Pulmonary artery endothelial cell (primary cell): ENCODE results near the gene TFPI2. TPM values are rescaled to one million over a fixed set of nuclear protein-coding genes. Genes with fewer than 3 reads are reported as not detected.

ENCODE experiments used
- DNase-seq: peaks from one replicate; pipeline ENCODE4 v3.0.0-alpha.2; 2011; ENCODE audit warnings: low read depth, low spot score
- total RNA-seq: library from RNA; depleted of rRNA; stranded (reverse); fragments of >200 nt; gene quantifications from 2 replicates; pipeline ENCODE4 v1.2.3, GENCODE V29; 2014

Gene TFPI2
- total RNA-seq, 1 donor from 2014 or later, result 16.4 TPM

DNA sequence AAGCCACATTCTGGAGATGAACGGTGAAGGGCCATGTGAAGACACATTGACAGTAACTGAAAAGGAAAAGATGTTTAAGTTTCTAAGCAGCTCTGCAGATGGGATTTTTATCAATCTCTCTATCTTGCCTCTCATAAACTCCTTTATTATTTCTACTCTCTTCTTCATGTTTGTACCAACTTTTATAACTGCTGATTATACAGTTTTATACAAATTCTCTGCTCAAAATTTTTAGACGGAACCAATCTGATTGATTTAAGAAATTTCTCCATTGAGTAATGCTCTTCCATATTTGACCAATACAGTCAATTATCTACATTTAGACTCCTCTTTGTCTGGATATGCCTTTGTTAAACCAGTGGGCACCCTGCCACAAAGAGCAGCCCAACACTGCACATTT lies 31.7 kb downstream of the TFPI2 start:
- DNase-seq, result no peak

DNA sequence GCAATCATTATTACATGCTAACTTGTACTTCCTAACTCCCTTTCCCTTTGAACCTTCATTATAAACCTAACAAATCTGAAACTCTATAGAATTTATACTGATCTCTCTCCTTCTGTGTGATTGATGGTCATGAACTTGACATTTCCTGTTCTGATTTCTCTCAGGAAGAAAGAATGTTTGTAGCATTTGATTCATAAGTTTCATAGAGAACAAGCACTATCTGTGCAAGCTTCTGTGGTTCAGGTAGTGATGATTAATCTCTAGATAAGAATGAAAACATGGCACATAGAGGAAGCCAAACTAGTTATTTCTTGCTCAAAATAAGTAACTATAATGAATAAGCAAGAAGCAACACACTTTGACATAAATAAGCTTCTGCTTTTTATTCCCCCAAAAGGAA lies 34.2 kb downstream of the TFPI2 start:
- DNase-seq, result no peak

DNA sequence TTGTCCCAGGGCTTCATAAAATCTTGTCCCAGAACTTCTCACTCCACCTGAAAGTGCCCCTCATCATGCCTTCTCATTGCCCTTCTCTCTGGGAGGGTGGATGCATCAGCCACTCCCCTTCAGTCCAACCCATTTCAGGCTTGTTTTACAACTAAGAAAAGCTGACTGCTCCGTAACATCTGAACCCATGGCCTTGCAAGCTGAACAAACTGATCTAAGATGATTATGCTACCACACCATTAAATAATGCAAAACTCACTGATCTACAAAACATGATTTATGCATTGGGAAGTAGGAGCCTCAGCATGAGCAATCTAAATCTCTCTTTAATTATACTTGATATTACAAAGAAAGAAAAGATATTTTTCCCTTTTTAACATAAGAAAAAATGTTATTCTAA lies 34.8 kb downstream of the TFPI2 start:
- DNase-seq, result no peak

DNA sequence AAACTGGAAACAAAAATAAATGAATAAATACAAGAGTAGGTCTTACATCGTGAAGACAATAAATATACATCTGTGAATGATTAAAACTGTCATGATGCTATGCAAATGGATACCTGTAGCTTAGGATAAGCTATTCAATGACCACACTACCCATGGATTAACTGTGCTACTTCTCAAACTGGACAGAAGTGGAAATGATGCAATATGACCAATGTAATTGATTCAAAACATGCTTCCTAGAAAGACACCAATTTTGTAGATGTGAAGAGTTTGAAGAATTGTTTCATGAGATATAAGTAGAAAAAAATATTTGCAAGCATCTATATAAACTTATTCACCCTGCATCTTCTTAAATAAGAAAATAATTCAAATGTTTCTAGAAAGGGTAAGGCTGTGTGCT lies 36.1 kb downstream of the TFPI2 start:
- DNase-seq, result no peak

DNA sequence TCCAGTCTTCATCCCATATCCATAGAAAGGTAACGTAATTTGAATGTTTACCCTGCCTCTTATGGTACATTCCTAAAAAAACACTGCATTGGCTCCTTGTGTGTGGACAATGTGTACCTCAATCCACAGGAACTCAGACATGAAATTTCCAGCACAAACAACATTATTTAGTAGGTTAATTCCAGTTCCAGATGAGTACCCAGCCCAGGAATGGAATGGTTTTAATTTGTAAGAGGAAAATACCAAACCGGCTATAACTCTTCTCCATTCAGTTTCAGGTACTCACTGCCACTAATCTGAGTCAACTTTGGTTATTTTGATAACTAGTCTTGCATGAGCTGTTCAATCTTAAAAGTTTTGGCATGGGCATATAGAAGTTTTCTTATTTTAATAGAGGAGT lies 39.0 kb downstream of the TFPI2 start:
- DNase-seq, result no peak

DNA sequence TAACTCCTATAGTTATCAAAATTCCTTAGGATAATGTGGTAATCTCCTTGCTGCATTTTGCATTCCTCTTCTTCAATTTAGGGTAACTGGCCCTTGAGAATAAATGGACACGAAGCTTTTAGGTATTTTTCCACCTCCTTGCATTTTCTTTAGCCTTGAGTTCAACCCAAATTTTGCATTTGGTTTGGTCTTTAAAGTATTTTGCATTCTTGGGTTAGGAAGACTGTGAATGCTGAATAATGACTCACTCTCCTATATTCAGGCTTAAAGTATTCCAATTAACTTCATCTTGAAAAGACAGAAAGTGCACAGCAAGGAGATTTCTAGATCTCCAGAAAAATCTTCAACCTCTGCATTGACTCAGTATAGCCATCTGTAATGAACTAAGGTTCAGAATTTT lies 47.3 kb downstream of the TFPI2 start:
- DNase-seq, result no peak

DNA sequence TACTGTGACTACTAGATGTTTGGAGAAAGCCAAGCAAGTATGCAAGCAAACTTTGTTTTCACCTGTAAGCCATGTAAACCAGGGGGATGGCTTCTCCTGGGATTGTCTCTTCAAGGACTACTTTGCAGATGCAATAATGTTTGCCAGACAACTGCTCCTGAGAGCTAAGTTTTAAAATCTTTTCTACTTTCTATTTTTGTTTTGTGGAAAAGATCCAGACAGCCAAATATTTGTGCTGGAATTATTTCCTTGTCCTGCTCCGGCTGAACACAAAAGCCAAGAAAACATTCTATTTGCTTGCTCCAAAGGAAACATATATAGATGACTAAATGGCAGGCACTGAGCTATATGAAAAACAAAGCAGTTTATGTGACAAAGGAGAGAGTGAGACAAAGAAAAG lies 51.6 kb downstream of the TFPI2 start:
- DNase-seq, result no peak

DNA sequence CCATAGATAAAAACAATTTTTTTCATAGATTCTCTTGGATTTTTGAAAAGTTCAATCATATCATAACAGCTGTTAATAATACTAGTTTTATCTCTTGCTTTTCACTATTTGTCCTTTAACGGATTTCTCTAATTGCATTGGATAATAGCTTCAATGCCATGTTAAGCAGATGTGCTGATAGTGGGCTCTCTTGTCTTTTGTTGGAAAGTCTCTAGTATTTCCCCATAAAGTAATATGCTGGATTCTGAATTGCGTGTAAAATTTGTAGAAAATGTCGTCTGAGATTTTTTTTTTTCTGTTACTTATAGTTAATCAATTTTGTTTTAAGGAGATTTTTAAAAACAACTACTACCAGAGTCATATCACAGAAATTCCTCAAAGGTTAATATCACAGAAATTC lies 53.3 kb downstream of the TFPI2 start:
- DNase-seq, result no peak

DNA sequence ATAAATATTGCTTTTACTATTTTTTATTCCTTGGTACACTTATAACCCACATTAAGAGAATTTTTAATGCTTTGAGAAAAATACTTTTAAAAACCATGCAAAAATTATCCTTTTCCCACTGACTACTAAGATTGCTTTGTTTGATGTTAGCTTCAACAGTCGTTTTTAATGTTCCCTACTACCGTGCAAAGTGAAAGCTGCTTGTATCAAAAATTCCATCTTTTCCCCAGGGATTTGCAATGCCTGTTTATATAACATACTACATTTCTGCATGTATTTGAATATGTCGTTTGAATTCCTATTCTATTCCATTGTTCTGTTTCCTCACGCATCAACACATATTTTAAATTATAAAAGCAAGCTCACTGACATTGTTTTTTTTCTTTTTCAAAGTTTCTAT lies 54.4 kb downstream of the TFPI2 start:
- DNase-seq, result no peak

DNA sequence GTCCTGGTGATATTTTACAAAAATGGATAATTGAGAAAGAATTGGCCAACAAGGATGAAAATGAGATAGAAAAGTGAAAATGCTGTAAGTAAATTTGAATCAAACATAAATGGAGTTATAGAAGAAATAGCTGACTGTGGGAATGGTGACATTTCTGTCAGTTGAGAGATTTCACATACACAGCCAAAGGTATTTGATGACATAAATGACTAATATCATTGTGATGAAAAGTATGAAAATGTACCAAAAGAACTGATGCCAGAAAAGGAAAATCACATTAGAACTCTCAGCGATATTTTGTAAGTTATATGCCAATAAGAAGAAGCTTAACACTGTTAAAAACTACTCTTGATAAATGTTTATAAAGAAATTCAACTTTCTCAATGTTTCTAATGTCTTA lies 54.9 kb downstream of the TFPI2 start:
- DNase-seq, result no peak

Other genes with a start within 250 kb of the TFPI2 start
- not detected in 2 replicates for gene GNGT1, start 15.8 kb upstream of the TFPI2 start, total RNA-seq
- gene GNG11, start 31.0 kb upstream of the TFPI2 start, total RNA-seq, result 147 and 170 TPM in 2 replicates
- gene BET1, start 113.6 kb upstream of the TFPI2 start, total RNA-seq, result 19.3 and 27.6 TPM in 2 replicates